GM18526 (cell line): ENCODE measurements around the gene STK38.

ENCODE experiments used
- POLR2A ChIP-seq: IDR thresholded peaks from 3 replicates; pipeline ENCODE4 v1.6.1; 2011; ENCODE audit not compliant: insufficient read length; ENCODE audit errors: extremely low read depth

STK38 gene

DNA sequence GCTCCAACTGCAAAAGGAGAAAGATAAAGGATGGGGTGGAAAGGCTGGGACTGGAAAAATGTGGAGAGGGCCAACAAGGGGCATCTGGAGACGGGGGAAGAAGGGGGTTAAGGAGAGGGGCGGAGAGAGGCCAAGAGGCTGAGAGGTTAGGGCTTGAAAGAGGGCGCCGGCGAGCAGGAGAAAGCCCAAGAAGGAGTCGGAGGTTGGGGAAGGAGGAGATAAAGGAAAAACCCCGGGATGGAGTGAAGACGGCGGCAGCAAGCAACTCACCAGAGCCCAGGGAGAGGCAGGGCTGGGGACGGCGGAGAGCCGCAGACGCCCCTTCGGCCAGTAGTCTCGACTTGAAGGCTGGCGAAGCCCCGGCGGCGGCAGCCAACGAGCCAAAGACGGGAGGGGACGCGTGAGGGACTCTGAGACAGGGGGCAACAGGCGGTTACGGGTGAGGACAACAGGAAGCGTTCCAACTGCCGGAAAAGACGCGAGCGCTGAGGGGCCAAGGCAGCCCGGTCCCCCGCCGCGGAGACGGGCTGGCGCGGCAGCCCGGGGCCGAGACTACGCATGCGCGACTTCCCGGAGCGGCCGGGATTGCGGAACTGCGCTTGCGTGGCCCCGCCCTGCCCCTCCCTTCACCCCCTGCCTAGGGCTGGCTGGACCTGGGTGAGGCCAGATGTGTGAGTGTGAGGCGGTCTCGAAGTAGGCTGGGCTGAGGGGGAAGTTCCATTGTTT lies at the start of gene STK38:
STK38 (minus strand) TSS at position 560 of the 726 bp plus-strand sequence. CDS start 7,277 bp downstream, outside the sequence.
- TF ChIP-seq POLR2A, result peak; percentile 96

GRCh38 chr6:36596356-36596755 lies 49.1 kb upstream of the STK38 start:
- no peak for TF ChIP-seq POLR2A

GRCh38 chr6:36594816-36595643 lies 47.8 kb upstream of the STK38 start:
- no peak for TF ChIP-seq POLR2A

DNA sequence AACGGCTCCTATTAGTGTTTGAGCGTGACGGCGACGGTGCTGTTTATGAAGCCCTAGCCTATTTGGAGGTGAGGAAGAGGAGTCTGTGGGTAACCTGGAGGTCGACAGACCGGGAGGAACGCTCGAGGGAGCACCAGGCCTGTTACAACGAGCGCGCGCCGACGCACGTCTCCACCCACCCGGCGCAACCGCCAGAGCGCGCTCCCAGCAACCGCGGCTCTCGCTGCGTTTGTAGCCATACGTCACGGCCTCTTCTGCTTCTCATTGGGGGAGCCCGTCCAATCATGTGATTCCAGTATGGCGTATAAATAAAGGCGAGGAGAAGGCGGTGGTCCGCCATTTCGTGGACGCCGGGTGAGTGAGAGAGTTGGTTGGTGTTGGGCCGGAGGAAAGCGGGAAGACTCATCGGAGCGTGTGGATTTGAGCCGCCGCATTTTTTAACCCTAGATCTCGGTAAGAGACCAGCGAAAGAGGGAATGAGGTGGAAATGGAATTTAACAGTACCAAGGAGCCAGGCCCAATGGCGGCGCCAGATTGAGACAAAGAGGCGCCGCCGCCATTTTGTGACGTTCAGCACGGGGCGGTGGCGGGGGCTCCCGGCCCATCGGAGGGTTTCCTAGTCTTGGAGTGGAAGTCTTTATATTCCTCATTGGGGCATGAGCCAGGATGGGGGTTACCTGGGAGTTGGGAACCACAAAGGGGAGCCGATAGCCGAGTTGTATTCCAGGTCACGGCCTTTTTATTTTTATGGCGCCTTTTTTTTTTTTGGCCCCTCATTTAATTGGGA lies 46.9 kb upstream of the STK38 start, which contains the start of gene SRSF3:
SRSF3 (plus strand) TSS at position 334 of the 787 bp plus-strand sequence. CDS start 2,401 bp downstream, outside the sequence.
- peak; percentile 99 for TF ChIP-seq POLR2A

GRCh38 chr6:36593569-36594028 lies 46.3 kb upstream of the STK38 start:
- no peak for TF ChIP-seq POLR2A

- no peak for TF ChIP-seq POLR2A
Observed at GRCh38 chr6:36592221-36592655, 45.0 kb upstream of the STK38 start.

GRCh38 chr6:36590237-36590636 lies 43.0 kb upstream of the STK38 start:
- TF ChIP-seq POLR2A, result no peak

DNA sequence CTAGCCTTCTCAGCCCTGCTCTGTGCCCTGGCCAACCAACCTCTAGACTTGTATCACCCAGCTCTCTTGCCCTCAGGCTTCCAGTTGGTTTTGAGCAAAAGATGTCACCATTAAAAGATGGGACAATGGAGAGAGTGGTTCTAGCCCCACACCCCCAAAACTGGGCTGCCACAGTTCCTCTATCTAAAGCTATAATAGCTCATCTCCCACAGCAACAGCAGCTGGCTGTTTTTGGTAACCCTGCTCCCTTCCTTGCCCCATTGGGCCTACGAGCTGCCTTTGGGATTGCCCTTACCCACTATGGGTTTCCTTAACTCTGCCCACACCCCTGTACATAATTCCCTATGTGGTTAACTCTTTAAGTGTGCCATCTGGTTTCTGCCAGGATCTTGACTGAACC lies 39.3 kb upstream of the STK38 start:
- no peak for TF ChIP-seq POLR2A

DNA sequence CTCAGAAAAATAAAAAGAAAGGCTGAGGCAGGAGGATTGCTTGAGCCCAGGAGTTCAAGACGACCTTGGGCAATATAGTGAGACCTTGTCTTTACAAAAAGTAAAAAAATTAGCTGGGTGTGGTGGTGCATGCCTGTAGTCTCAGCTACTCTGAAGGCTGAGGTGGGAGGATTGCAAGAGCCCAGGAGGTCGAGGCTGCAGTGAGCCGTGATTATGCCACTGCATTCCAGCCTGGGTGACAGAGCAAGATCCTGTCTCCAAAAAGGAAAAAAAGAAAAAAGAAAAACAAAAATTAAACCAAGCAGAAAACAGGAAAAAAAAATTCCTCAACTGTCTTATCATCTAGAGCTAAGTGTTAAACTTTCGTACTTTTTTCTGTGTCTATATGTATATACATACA lies 34.4 kb upstream of the STK38 start:
- TF ChIP-seq POLR2A, result no peak

DNA sequence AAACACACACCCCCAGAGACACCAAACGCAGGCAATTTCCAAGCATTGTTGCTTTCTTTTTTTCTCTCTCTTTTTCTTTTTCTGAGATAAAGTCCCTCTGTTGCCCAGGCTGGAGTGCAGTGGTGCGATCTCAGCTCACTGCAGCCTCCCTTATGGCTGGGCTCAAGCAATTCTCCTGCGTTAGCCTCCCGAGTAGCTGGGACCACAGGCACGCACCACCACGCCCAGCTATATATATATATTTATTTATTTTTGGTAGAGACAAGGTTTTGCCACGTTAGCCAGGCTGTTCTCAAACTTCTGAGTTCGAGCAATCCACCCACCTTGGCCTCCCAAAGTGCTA lies 32.9 kb upstream of the STK38 start:
- no peak for TF ChIP-seq POLR2A

DNA sequence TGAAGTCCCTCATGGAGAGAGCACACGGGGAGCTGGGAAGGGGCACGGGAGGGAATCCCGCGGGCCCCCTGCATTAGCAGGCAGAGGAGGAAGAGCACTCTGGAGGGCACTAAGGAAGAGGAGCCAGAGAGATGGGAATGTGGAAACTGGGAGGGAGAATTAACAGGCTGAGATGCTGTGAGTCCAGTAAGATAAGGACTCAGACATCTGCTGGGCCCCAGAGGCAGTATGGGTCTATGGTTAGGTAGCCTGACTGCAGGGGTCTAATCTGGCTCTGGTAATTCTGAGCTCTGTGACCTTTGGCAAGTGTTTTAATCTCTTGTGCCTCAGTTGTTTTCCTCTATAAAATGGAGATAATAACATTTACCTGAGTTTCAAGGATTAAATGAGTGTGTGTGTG lies 31.2 kb upstream of the STK38 start:
- no peak for TF ChIP-seq POLR2A

DNA sequence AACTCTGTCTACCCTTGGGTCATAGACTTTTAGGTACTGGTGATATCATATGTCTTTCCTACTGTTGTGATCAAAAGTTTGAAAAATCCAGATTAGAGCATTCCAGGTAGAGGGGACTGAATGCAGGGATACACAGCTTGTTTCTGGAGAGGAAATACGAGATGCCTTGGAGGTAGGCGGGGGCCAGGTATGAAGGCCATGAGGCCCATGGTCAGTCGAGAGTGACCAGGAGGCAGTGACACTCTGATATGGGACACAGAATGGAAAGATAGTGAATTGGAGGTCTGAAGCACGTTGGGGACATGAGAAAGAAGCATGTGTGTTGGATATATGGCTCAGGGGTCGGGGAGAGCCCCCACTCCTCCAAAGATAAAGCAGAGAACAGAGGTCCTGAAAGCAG lies 30.8 kb upstream of the STK38 start:
- TF ChIP-seq POLR2A, result no peak

- TF ChIP-seq POLR2A, result no peak
Observed at GRCh38 chr6:36577301-36577700, 30.0 kb upstream of the STK38 start.

GRCh38 chr6:36576578-36576977 lies 29.3 kb upstream of the STK38 start:
- TF ChIP-seq POLR2A, result no peak

DNA sequence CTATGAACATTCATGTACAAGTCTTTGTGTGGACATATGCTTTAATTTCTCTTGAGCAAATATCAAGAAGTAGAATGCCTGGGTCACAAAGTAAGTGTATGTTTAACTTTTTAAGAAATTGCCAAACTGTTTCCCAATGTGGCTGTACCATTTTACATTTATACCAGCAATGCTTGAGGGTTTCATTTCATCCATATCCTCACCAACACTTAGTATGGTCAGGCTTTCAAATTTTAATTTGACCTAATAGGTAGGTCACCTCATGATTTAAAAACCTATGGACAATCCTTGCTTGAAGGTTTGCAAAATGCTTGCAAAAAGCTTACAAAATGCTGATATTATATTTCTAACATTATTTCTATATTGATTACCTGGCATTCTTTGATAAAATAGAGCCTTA lies 27.4 kb upstream of the STK38 start:
- no peak for TF ChIP-seq POLR2A
